ENCODE measurements around the gene RBM47.

Gene RBM47

GRCh38 chr4:40425799-40426574 lies 203.7 kb downstream of the RBM47 start:
- Histone ChIP-seq H4K20me1 (ENCODE audit: insufficient read depth, low read length) (no peaks in the 10 kb centered on the region), H3K27me3 (ENCODE audit: low read depth, low read length) (no peaks in the 10 kb centered on the region), H3K4me1 (ENCODE audit: low read length) (no peaks in the 10 kb centered on the region), H3K9ac (ENCODE audit: low read length) (no peak overlapping the region), H3K4me3 (ENCODE audit: low read length) (no peak overlapping the region), H3K79me2 (ENCODE audit: low read length) (no peaks in the 10 kb centered on the region), H3K9me3 (ENCODE audit: insufficient read depth, low read length) (no peaks in the 10 kb centered on the region), H3K36me3 (replicated peaks; ENCODE audit: low read depth, low read length) (no peaks in the 10 kb centered on the region), H3K27ac (ENCODE audit: low read length) (no peak overlapping the region), H2AFZ (ENCODE audit: low read depth, low read length) (no peak overlapping the region), H3K4me2 (ENCODE audit: low read length) (no peak overlapping the region)
- TF ChIP-seq CTCF (IDR thresholded peaks at IDR 0.05; ENCODE audit: low read depth, low read length) (no peak), EZH2phosphoT487 (IDR thresholded peaks at IDR 0.05; ENCODE audit: low read depth) (no peak)

GRCh38 chr4:40423735-40424134 lies 205.9 kb downstream of the RBM47 start:
- Histone ChIP-seq H4K20me1 (ENCODE audit: insufficient read depth, low read length) (no peaks in the 10 kb centered on the region), H3K27ac (ENCODE audit: low read length) (no peak overlapping the region), H3K27me3 (ENCODE audit: low read depth, low read length) (no peaks in the 10 kb centered on the region), H3K9me3 (ENCODE audit: insufficient read depth, low read length) (no peaks in the 10 kb centered on the region), H2AFZ (ENCODE audit: low read depth, low read length) (no peak overlapping the region), H3K4me3 (ENCODE audit: low read length) (no peak overlapping the region), H3K79me2 (ENCODE audit: low read length) (no peaks in the 10 kb centered on the region), H3K9ac (ENCODE audit: low read length) (no peak overlapping the region), H3K4me2 (ENCODE audit: low read length) (no peak overlapping the region), H3K4me1 (ENCODE audit: low read length) (no peaks in the 10 kb centered on the region), H3K36me3 (replicated peaks; ENCODE audit: low read depth, low read length) (no peaks in the 10 kb centered on the region)
- TF ChIP-seq EZH2phosphoT487 (IDR thresholded peaks at IDR 0.05; ENCODE audit: low read depth) (no peak), CTCF (IDR thresholded peaks at IDR 0.05; ENCODE audit: low read depth, low read length) (no peak)

- no peak overlapping the region for H3K27ac ChIP-seq (ENCODE audit: low read length)
- TF ChIP-seq CTCF (IDR thresholded peaks at IDR 0.05; ENCODE audit: low read depth, low read length) (no peak), EZH2phosphoT487 (IDR thresholded peaks at IDR 0.05; ENCODE audit: low read depth) (no peak)
- H3K79me2 ChIP-seq (ENCODE audit: low read length), result no peaks in the 10 kb centered on the region
Measured at GRCh38 chr4:40421839-40422708, 207.6 kb downstream of the RBM47 start.

More at GRCh38 chr4:40421839-40422708, 207.6 kb downstream of the RBM47 start:
- Histone ChIP-seq H2AFZ (ENCODE audit: low read depth, low read length) (no peak overlapping the region), H4K20me1 (ENCODE audit: insufficient read depth, low read length) (no peaks in the 10 kb centered on the region), H3K9ac (ENCODE audit: low read length) (no peak overlapping the region), H3K4me3 (ENCODE audit: low read length) (no peak overlapping the region), H3K4me2 (ENCODE audit: low read length) (no peak overlapping the region), H3K27me3 (ENCODE audit: low read depth, low read length) (no peaks in the 10 kb centered on the region), H3K36me3 (replicated peaks; ENCODE audit: low read depth, low read length) (no peaks in the 10 kb centered on the region), H3K9me3 (ENCODE audit: insufficient read depth, low read length) (no peaks in the 10 kb centered on the region; the same call in 1 of the 2 replicates), H3K4me1 (ENCODE audit: low read length) (no peaks in the 10 kb centered on the region)
